ENCODE results near the gene AGPAT4.

DNA sequence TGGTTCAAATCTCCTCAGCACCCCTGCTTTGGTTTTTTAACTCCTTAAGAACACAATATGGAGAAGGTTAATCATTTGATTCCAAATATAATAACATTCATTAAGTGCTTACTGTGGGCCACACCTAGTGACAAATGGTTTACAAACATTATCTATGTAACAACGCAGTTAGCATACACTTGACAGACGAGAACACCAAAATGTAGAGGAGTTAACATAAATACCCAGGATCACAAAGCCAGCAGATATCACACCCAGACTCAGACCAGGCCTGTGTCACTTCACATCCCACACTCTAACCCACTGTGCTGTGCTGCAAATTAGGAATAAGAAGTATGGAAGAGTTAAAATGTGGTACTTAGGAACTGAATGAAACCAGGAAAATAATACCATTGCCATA, 82.9 kb downstream of the AGPAT4 start:
- TF ChIP-seq, protein P1, sequence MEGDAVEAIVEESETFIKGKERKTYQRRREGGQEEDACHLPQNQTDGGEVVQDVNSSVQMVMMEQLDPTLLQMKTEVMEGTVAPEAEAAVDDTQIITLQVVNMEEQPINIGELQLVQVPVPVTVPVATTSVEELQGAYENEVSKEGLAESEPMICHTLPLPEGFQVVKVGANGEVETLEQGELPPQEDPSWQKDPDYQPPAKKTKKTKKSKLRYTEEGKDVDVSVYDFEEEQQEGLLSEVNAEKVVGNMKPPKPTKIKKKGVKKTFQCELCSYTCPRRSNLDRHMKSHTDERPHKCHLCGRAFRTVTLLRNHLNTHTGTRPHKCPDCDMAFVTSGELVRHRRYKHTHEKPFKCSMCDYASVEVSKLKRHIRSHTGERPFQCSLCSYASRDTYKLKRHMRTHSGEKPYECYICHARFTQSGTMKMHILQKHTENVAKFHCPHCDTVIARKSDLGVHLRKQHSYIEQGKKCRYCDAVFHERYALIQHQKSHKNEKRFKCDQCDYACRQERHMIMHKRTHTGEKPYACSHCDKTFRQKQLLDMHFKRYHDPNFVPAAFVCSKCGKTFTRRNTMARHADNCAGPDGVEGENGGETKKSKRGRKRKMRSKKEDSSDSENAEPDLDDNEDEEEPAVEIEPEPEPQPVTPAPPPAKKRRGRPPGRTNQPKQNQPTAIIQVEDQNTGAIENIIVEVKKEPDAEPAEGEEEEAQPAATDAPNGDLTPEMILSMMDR (IDR thresholded peaks at IDR 0.05; ENCODE audit: low read depth, low read length, poor library complexity, severe bottlenecking), result no peak
- TF ChIP-seq EZH2phosphoT487 (IDR thresholded peaks at IDR 0.05; ENCODE audit: borderline replicate concordance, low read length), result no peak

Measured in DOHH2 (cell line).